SU-DHL-6 (cell line): ENCODE data around the gene SLC25A34.

Experiments
- CTCF ChIP-seq: fragments of 200-600 bp; sonication (generic); IDR thresholded peaks from one replicate; pipeline ENCODE4 v1.5.1; 2017; ENCODE audit warnings: antibody characterized with exemption, mild to moderate bottlenecking, low read length, moderate library complexity; ENCODE audit not compliant: insufficient read depth, poor library complexity, severe bottlenecking
- EZH2phosphoT487 ChIP-seq: fragments of 200-600 bp; sonication (generic), shearing (Covaris generic); conservative IDR thresholded peaks from 2 replicates; pipeline ENCODE4 v1.6.1; 2018; ENCODE audit warnings: mild to moderate bottlenecking, antibody characterized with exemption, low read length, moderate library complexity, mixed read lengths

- TF ChIP-seq CTCF = no peak
- TF ChIP-seq EZH2phosphoT487 = no peak
These were observed 3.7 kb downstream of the SLC25A34 start for GRCh38 chr1:15739745-15740144.
